Measurements from ENCODE around the gene LCN15.

The LCN15 gene

GRCh38 chr9:136728548-136729123 is 35.7 kb downstream of the LCN15 start:
- Histone ChIP-seq H2AFZ (ENCODE audit: low read depth) (peak overlapping the region; percentile 82), H3K27me3 (ENCODE audit: insufficient read depth, low read depth) (no peaks in the 10 kb centered on the region), H3K9ac (peak overlapping the region; percentile 93), H3K27ac (no peak overlapping the region), H3K79me2 (ENCODE audit: insufficient read depth, low read depth) (peaks cover 28% of the 10 kb centered on the region), H3K4me1 (ENCODE audit: low read depth, poor library complexity, severe bottlenecking) (peaks cover 22% of the 10 kb centered on the region), H3K36me3 (ENCODE audit: insufficient read depth) (no peaks in the 10 kb centered on the region; the same call in 1 of the 2 replicates), H3K4me2 (peak overlapping the region; percentile 96), H3K4me3 (IDR thresholded peaks at IDR 0.05; ENCODE audit: insufficient read depth, low read depth, low read length) (no peak overlapping the region), H4K20me1 (ENCODE audit: insufficient read depth) (peaks cover 36% of the 10 kb centered on the region)
- TF ChIP-seq CTCF (conservative IDR thresholded peaks at IDR 0.05; ENCODE audit: low read depth, low read length) = no peak

- peaks cover 37% of the 10 kb centered on the region for H4K20me1 ChIP-seq (ENCODE audit: insufficient read depth)
- H3K27me3 ChIP-seq (ENCODE audit: insufficient read depth, low read depth) = no peaks in the 10 kb centered on the region
- H3K27ac ChIP-seq = peak overlapping the region; percentile 68
- no peaks in the 10 kb centered on the region; the same call in 1 of the 2 replicates for H3K36me3 ChIP-seq (ENCODE audit: insufficient read depth)
- peaks cover 28% of the 10 kb centered on the region for H3K79me2 ChIP-seq (ENCODE audit: insufficient read depth, low read depth)
- TF ChIP-seq CTCF (conservative IDR thresholded peaks at IDR 0.05; ENCODE audit: low read depth, low read length) = peak; percentile 70
- H2AFZ ChIP-seq (ENCODE audit: low read depth) = peak overlapping the region; percentile 82
- no peak overlapping the region for H3K4me3 ChIP-seq (IDR thresholded peaks at IDR 0.05; ENCODE audit: insufficient read depth, low read depth, low read length)
- H3K4me2 ChIP-seq = peak overlapping the region; percentile 96
- peak overlapping the region; percentile 93 for H3K9ac ChIP-seq
- peaks cover 22% of the 10 kb centered on the region for H3K4me1 ChIP-seq (ENCODE audit: low read depth, poor library complexity, severe bottlenecking)
Observed at GRCh38 chr9:136728080-136728547, 36.2 kb downstream of the LCN15 start.

- Histone ChIP-seq H3K4me1 (ENCODE audit: low read depth, poor library complexity, severe bottlenecking) (peaks cover 22% of the 10 kb centered on the region), H3K9ac (peak overlapping the region; percentile 93), H2AFZ (ENCODE audit: low read depth) (no peak overlapping the region), H3K4me3 (IDR thresholded peaks at IDR 0.05; ENCODE audit: insufficient read depth, low read depth, low read length) (no peak overlapping the region), H4K20me1 (ENCODE audit: insufficient read depth) (peaks cover 37% of the 10 kb centered on the region), H3K27me3 (ENCODE audit: insufficient read depth, low read depth) (no peaks in the 10 kb centered on the region), H3K36me3 (ENCODE audit: insufficient read depth) (no peaks in the 10 kb centered on the region; the same call in 1 of the 2 replicates), H3K79me2 (ENCODE audit: insufficient read depth, low read depth) (peaks cover 28% of the 10 kb centered on the region), H3K4me2 (peak overlapping the region; percentile 96), H3K27ac (peak overlapping the region; percentile 68)
- TF ChIP-seq CTCF (conservative IDR thresholded peaks at IDR 0.05; ENCODE audit: low read depth, low read length) = peak; percentile 45; the same call in 1 of the 2 replicates
Observed at GRCh38 chr9:136726631-136727191, 37.6 kb downstream of the LCN15 start.

GRCh38 chr9:136726118-136726517 is 38.2 kb downstream of the LCN15 start:
- H3K79me2 ChIP-seq (ENCODE audit: insufficient read depth, low read depth) = peaks cover 28% of the 10 kb centered on the region
- no peaks in the 10 kb centered on the region; the same call in 1 of the 2 replicates for H3K36me3 ChIP-seq (ENCODE audit: insufficient read depth)
- no peaks in the 10 kb centered on the region for H3K27me3 ChIP-seq (ENCODE audit: insufficient read depth, low read depth)
- H3K4me2 ChIP-seq = peak overlapping the region; percentile 96
- no peak for TF ChIP-seq CTCF (conservative IDR thresholded peaks at IDR 0.05; ENCODE audit: low read depth, low read length)
- H3K4me3 ChIP-seq (IDR thresholded peaks at IDR 0.05; ENCODE audit: insufficient read depth, low read depth, low read length) = no peak overlapping the region
- H3K4me1 ChIP-seq (ENCODE audit: low read depth, poor library complexity, severe bottlenecking) = peaks cover 22% of the 10 kb centered on the region
- no peak overlapping the region; the same call in 1 of the 2 replicates for H3K9ac ChIP-seq
- H3K27ac ChIP-seq = peak overlapping the region; percentile 68; the same call in 1 of the 2 replicates
- no peak overlapping the region for H2AFZ ChIP-seq (ENCODE audit: low read depth)
- H4K20me1 ChIP-seq (ENCODE audit: insufficient read depth) = peaks cover 37% of the 10 kb centered on the region

Data from KMS-11 (cell line).